Measurements from ENCODE around the gene LDLRAD4. TPM values are rescaled to one million over a fixed set of nuclear protein-coding genes. Genes with fewer than 3 reads are reported as not detected.

Gene LDLRAD4
- total RNA-seq, 1 donor from 2014 or later = 34.1 TPM

DNA sequence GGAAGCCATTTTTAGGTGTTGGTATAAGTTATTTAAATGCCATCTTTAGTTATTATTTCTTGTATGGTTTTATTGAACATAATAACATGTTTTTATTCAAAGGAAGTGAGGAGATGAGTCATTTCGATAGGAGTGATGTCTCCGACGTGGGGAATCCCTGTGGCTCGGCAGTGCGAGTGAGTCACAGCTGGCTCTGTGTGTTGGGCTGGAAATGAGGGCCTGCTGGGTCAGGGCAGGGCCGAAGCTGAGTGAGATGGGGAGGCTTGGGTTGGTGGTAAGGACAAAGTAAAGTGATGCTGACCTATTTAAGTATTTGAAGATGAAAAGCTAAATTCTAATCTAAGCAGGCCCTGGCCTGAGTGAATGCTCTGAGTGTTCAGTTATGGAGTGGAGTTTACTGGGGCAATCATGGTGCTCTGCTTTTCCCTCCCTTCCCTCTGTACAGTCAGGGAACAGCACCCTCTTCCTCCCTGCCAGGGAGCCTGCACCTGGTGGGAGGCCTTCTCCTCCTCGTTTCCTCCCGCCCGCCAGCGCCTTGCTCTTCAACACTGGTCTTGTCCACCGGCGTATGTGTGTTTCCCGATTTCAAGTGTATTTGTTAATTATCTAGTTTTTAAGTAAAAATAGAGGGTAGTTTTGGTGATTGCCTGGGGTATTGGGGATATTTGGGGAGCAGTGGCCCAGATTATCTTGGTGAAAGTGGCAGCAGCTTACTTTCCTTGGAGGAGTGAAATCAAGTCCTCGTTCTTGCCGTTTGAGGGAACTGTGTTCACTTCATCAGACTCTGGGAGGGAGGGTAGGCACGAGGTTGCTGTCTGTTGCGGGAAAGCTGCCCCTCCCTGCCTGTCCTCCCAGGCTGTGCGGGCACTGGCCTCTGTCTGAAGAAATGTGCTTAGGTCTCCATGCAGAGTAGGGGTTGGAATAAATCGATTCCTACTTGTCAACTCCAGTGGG lies 157.0 kb downstream of the LDLRAD4 start:
- TF ChIP-seq, protein P1, sequence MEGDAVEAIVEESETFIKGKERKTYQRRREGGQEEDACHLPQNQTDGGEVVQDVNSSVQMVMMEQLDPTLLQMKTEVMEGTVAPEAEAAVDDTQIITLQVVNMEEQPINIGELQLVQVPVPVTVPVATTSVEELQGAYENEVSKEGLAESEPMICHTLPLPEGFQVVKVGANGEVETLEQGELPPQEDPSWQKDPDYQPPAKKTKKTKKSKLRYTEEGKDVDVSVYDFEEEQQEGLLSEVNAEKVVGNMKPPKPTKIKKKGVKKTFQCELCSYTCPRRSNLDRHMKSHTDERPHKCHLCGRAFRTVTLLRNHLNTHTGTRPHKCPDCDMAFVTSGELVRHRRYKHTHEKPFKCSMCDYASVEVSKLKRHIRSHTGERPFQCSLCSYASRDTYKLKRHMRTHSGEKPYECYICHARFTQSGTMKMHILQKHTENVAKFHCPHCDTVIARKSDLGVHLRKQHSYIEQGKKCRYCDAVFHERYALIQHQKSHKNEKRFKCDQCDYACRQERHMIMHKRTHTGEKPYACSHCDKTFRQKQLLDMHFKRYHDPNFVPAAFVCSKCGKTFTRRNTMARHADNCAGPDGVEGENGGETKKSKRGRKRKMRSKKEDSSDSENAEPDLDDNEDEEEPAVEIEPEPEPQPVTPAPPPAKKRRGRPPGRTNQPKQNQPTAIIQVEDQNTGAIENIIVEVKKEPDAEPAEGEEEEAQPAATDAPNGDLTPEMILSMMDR (IDR thresholded peaks at IDR 0.05; ENCODE audit: unreplicated experiment) = no peak
- H3K9me3 Mint-ChIP-seq (ENCODE audit: unreplicated experiment) = no peaks in the 10 kb centered on the region
- H3K4me1 Mint-ChIP-seq (ENCODE audit: unreplicated experiment) = peaks cover 8% of the 10 kb centered on the region
- no peaks in the 10 kb centered on the region for H3K36me3 Mint-ChIP-seq (ENCODE audit: low read depth, unreplicated experiment)
- H3K4me3 Mint-ChIP-seq (ENCODE audit: unreplicated experiment) = peak overlapping the region; percentile 31
- peaks cover 3% of the 10 kb centered on the region for H3K27me3 Mint-ChIP-seq (ENCODE audit: unreplicated experiment)
- H3K27ac Mint-ChIP-seq (ENCODE audit: unreplicated experiment) = peak overlapping the region; percentile 32
- no peak for DNase-seq (ENCODE audit: low spot score)

DNA sequence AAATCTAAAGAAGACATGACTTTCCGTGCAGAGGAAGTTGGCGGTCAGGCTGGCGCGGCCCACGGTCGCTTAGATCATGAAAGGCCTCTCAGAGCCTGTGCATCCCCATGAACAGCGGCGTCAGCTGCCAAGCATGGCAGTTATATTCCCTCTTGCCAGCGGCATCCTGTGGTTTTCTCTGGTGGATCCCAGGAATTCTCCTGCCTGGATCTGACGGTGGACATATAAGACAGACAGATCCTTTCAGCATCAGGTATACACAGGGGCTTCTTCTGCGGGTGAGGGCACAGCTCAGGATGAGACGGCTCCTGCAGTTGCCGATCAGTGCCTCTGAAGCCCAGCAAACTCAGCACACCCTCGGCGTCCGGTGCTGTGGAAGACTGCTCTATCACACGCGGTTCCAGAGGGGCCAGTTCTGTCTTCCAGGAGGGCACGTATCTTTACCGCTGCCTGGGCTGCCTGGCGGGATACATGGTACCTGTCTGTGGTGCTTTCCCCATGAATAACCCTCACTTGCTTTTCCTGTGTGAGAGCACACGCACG lies 157.8 kb downstream of the LDLRAD4 start:
- peaks cover 8% of the 10 kb centered on the region for H3K4me1 Mint-ChIP-seq (ENCODE audit: unreplicated experiment)
- TF ChIP-seq, protein P1 (IDR thresholded peaks at IDR 0.05; ENCODE audit: unreplicated experiment) = no peak
- H3K4me3 Mint-ChIP-seq (ENCODE audit: unreplicated experiment) = no peak overlapping the region
- H3K27me3 Mint-ChIP-seq (ENCODE audit: unreplicated experiment) = peaks cover 3% of the 10 kb centered on the region
- DNase-seq (ENCODE audit: low spot score) = no peak
- no peaks in the 10 kb centered on the region for H3K36me3 Mint-ChIP-seq (ENCODE audit: low read depth, unreplicated experiment)
- H3K9me3 Mint-ChIP-seq (ENCODE audit: unreplicated experiment) = no peaks in the 10 kb centered on the region
- no peak overlapping the region for H3K27ac Mint-ChIP-seq (ENCODE audit: unreplicated experiment)

DNA sequence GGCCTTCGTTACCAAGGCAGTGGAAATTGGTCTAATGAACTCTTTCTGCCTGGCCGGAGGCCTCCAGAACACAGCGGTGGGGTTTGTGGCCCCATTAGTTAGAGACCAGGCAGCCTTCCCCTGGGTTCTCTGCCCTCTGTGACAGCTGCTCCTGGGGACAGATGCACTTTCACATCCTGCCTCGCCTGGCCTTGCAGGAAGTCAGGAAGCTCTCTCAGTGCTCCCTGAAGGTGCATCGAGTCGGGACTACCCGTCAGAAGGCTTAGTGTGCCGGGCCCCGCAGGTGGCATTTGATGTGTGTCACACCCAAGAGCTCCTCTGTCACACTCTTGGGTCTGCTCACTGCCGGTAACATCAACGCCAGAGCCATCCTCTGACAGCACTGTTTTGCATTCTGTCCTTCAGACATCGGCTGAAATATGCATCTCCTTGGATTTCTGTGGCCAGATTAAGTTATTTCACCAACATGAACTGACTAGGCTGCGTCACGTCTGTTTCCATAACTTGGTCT lies 158.3 kb downstream of the LDLRAD4 start:
- Mint-ChIP-seq H3K9me3 (ENCODE audit: unreplicated experiment) (no peaks in the 10 kb centered on the region), H3K27ac (ENCODE audit: unreplicated experiment) (peak overlapping the region; percentile 48), H3K4me1 (ENCODE audit: unreplicated experiment) (peaks cover 11% of the 10 kb centered on the region), H3K4me3 (ENCODE audit: unreplicated experiment) (no peak overlapping the region), H3K27me3 (ENCODE audit: unreplicated experiment) (peaks cover 3% of the 10 kb centered on the region), H3K36me3 (ENCODE audit: low read depth, unreplicated experiment) (no peaks in the 10 kb centered on the region)
- DNase-seq (ENCODE audit: low spot score) = no peak
- TF ChIP-seq, protein P1 (IDR thresholded peaks at IDR 0.05; ENCODE audit: unreplicated experiment) = no peak

DNA sequence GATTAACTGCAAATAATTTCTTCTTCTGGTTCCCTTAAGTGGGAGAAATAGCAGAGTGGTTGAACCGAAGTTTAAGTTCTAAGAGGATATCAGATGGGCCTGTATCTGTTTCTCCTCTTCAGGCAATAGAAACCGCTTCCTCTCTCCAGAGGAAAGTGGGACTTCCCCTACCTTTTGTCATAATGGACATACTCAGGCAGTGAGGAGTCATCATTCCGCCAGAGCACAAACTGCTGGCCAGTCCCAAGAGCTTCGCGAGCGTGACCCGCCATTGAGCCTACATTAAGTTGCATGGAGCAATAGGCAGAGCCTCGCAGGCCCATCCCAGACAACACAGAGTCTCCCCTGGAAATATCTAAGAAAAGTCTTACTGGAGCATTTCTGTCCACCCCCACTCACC lies 158.9 kb downstream of the LDLRAD4 start:
- TF ChIP-seq, protein P1 (IDR thresholded peaks at IDR 0.05; ENCODE audit: unreplicated experiment) = no peak
- Mint-ChIP-seq H3K9me3 (ENCODE audit: unreplicated experiment) (no peaks in the 10 kb centered on the region), H3K27ac (ENCODE audit: unreplicated experiment) (peak overlapping the region; percentile 48), H3K4me1 (ENCODE audit: unreplicated experiment) (peaks cover 17% of the 10 kb centered on the region), H3K4me3 (ENCODE audit: unreplicated experiment) (no peak overlapping the region), H3K36me3 (ENCODE audit: low read depth, unreplicated experiment) (peaks cover 3% of the 10 kb centered on the region), H3K27me3 (ENCODE audit: unreplicated experiment) (peaks cover 4% of the 10 kb centered on the region)
- DNase-seq (ENCODE audit: low spot score) = no peak

DNA sequence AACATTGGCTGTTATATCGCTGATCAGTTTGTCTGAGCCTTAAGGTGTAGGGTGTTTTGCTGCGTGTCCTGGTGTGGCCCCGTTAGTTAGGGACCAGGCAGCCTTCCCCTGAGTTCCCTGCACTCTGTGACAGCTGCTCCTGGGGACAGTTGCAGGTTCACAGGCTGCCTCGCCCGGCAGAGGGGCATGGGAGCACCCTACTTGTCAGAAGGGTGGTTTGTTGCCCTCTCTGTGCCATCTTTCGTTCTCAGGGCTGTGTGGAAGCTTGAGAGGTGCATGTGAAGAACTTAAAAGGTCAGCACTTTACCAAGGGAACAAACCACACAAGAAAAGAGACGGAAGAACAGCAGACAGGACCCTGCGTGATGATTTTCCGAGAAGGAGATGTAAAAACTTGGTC lies 159.6 kb downstream of the LDLRAD4 start:
- H3K4me3 Mint-ChIP-seq (ENCODE audit: unreplicated experiment) = no peak overlapping the region
- H3K36me3 Mint-ChIP-seq (ENCODE audit: low read depth, unreplicated experiment) = peaks cover 5% of the 10 kb centered on the region
- peaks cover 22% of the 10 kb centered on the region for H3K4me1 Mint-ChIP-seq (ENCODE audit: unreplicated experiment)
- TF ChIP-seq, protein P1 (IDR thresholded peaks at IDR 0.05; ENCODE audit: unreplicated experiment) = no peak
- H3K9me3 Mint-ChIP-seq (ENCODE audit: unreplicated experiment) = no peaks in the 10 kb centered on the region
- H3K27ac Mint-ChIP-seq (ENCODE audit: unreplicated experiment) = no peak overlapping the region
- peaks cover 7% of the 10 kb centered on the region for H3K27me3 Mint-ChIP-seq (ENCODE audit: unreplicated experiment)
- DNase-seq (ENCODE audit: low spot score) = no peak
